DND-41 (cell line): Measurements from ENCODE around the gene GARNL3.

Source experiments
- ATAC-seq: fragments of 200-7000 bp; cut with Tn5 transposase; 3 replicates; pipeline ENCODE4 v1.9.1; 2021; ENCODE audit warnings: low read depth; ENCODE audit not compliant: insufficient read depth
- DNase-seq: peaks from one replicate; pipeline ENCODE4 v3.0.0-alpha.2; 2020
- H2AFZ ChIP-seq: 2 replicates; pipeline ENCODE4 v1.6.0; 2012; ENCODE audit warnings: low read depth, low read length
- H3K27ac ChIP-seq: 2 replicates; pipeline ENCODE4 v1.5.1; 2012; ENCODE audit warnings: low read length, inconsistent platforms
- H3K27me3 ChIP-seq: fragments of 200-600 bp; sonication (generic); 2 replicates; pipeline ENCODE4 v1.6.0; 2012; ENCODE audit warnings: low read length, mild to moderate bottlenecking, inconsistent platforms; ENCODE audit not compliant: insufficient read depth, poor library complexity
- H3K36me3 ChIP-seq: 2 replicates; pipeline ENCODE4 v1.5.1; 2012; ENCODE audit warnings: low read length, inconsistent platforms; ENCODE audit not compliant: insufficient read depth
- H3K4me1 ChIP-seq: 2 replicates; pipeline ENCODE4 v1.5.1; 2012; ENCODE audit warnings: mild to moderate bottlenecking, low read length; ENCODE audit not compliant: insufficient read depth
- H3K4me2 ChIP-seq: 2 replicates; pipeline ENCODE4 v1.6.0; 2012; ENCODE audit warnings: mild to moderate bottlenecking, moderate library complexity, low read length, inconsistent platforms; ENCODE audit not compliant: insufficient read depth
- H3K4me3 ChIP-seq, 2 experiments: fragments of 200-600 bp in 1 of 2; shearing (Covaris generic) in 1 of 2; 2 replicates each; pipeline ENCODE4 v1.5.1; 2012 to 2016; ENCODE audit warnings: inconsistent platforms in 2 of 2, low read length in 2 of 2, mild to moderate bottlenecking in 2 of 2, low read depth in 1 of 2, moderate library complexity in 1 of 2
- H3K79me2 ChIP-seq: 2 replicates; pipeline ENCODE4 v1.6.0; 2012; ENCODE audit warnings: low read length, inconsistent platforms; ENCODE audit not compliant: insufficient read depth
- H3K9ac ChIP-seq: 2 replicates; pipeline ENCODE4 v1.6.0; 2012; ENCODE audit warnings: low read depth, mild to moderate bottlenecking, inconsistent platforms, low read length, moderate library complexity
- H3K9me3 ChIP-seq: 2 replicates; pipeline ENCODE4 v1.5.1; 2012; ENCODE audit warnings: low read length, moderate library complexity, mild to moderate bottlenecking, inconsistent platforms; ENCODE audit not compliant: insufficient read depth, severe bottlenecking
- H4K20me1 ChIP-seq: 2 replicates; pipeline ENCODE4 v1.6.0; 2012; ENCODE audit warnings: low read length; ENCODE audit not compliant: insufficient read depth
- EZH2 ChIP-seq: IDR thresholded peaks from 3 replicates; pipeline ENCODE4 v1.6.1; 2012; ENCODE audit warnings: borderline replicate concordance, low read depth, mild to moderate bottlenecking, moderate library complexity, low read length, inconsistent platforms; ENCODE audit not compliant: severe bottlenecking
- TF ChIP-seq, protein P1 (sequence below): IDR thresholded peaks from 2 replicates; pipeline ENCODE4 v1.5.1; 2012; ENCODE audit warnings: borderline replicate concordance, low read length, moderate library complexity, mild to moderate bottlenecking; ENCODE audit not compliant: poor library complexity, severe bottlenecking; ENCODE audit errors: extremely low read depth

GARNL3 gene

DNA sequence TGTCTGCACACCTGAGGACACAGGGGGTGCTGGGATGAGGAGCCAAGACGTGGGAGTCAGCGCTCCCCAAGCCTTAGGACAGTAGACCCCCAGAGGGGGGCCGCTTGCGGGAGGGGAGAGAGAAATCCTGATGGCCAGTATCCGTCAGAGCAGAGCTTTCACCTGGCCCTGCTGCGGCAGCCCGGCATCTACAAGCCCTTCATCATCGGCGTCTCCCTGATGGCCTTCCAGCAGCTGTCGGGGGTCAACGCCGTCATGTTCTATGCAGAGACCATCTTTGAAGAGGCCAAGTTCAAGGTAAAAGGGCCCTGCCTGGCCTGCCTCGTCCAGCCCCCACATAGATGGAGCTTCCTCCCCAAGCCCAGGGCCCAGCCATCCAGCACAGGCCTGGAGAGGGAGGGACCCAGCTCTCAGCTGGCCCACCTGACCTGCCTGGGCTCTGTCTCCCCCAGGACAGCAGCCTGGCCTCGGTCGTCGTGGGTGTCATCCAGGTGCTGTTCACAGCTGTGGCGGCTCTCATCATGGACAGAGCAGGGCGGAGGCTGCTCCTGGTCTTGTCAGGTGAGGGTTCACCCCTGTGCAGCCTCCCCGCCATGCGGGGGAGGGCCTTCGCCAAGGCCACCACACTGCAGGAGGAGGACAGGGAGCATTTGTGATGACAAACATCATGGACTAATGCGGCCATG is 139.1 kb downstream of the GARNL3 start:
- Histone ChIP-seq H3K4me1 (no peaks in the 10 kb centered on the region), H3K79me2 (no peaks in the 10 kb centered on the region), H3K9me3 (no peaks in the 10 kb centered on the region), H4K20me1 (peaks cover 76% of the 10 kb centered on the region), H3K4me2 (no peak overlapping the region), H3K36me3 (no peaks in the 10 kb centered on the region), H3K27ac (no peak overlapping the region), H3K4me3 (no peak overlapping the region), H3K27me3 (peaks cover 28% of the 10 kb centered on the region), H3K9ac (no peak overlapping the region), H2AFZ (no peak overlapping the region)
- TF ChIP-seq EZH2: no peak
- TF ChIP-seq, protein P1, sequence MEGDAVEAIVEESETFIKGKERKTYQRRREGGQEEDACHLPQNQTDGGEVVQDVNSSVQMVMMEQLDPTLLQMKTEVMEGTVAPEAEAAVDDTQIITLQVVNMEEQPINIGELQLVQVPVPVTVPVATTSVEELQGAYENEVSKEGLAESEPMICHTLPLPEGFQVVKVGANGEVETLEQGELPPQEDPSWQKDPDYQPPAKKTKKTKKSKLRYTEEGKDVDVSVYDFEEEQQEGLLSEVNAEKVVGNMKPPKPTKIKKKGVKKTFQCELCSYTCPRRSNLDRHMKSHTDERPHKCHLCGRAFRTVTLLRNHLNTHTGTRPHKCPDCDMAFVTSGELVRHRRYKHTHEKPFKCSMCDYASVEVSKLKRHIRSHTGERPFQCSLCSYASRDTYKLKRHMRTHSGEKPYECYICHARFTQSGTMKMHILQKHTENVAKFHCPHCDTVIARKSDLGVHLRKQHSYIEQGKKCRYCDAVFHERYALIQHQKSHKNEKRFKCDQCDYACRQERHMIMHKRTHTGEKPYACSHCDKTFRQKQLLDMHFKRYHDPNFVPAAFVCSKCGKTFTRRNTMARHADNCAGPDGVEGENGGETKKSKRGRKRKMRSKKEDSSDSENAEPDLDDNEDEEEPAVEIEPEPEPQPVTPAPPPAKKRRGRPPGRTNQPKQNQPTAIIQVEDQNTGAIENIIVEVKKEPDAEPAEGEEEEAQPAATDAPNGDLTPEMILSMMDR: no peak
- DNase-seq (no peak), ATAC-seq (no peak)

DNA sequence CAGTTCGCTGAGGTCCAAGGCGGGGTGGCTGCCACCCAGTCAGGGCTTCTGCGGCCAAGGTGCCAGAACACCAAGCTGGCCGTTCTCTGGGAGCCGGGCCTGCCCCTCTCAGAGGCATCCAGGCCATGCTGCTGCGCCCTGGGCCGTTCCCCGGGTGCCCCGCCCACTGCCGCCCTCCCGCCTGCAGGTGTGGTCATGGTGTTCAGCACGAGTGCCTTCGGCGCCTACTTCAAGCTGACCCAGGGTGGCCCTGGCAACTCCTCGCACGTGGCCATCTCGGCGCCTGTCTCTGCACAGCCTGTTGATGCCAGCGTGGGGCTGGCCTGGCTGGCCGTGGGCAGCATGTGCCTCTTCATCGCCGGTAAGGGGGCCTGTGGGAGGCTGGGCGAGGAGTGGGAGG is 140.1 kb downstream of the GARNL3 start:
- Histone ChIP-seq H3K27me3 (peaks cover 28% of the 10 kb centered on the region), H3K9me3 (no peaks in the 10 kb centered on the region), H3K79me2 (no peaks in the 10 kb centered on the region), H3K36me3 (no peaks in the 10 kb centered on the region), H3K4me1 (no peaks in the 10 kb centered on the region), H4K20me1 (peaks cover 71% of the 10 kb centered on the region), H3K4me3 (no peak overlapping the region), H2AFZ (no peak overlapping the region), H3K9ac (no peak overlapping the region), H3K4me2 (no peak overlapping the region), H3K27ac (no peak overlapping the region)
- DNase-seq (no peak), ATAC-seq (no peak)
- TF ChIP-seq, protein P1: no peak
- no peak for TF ChIP-seq EZH2

DNA sequence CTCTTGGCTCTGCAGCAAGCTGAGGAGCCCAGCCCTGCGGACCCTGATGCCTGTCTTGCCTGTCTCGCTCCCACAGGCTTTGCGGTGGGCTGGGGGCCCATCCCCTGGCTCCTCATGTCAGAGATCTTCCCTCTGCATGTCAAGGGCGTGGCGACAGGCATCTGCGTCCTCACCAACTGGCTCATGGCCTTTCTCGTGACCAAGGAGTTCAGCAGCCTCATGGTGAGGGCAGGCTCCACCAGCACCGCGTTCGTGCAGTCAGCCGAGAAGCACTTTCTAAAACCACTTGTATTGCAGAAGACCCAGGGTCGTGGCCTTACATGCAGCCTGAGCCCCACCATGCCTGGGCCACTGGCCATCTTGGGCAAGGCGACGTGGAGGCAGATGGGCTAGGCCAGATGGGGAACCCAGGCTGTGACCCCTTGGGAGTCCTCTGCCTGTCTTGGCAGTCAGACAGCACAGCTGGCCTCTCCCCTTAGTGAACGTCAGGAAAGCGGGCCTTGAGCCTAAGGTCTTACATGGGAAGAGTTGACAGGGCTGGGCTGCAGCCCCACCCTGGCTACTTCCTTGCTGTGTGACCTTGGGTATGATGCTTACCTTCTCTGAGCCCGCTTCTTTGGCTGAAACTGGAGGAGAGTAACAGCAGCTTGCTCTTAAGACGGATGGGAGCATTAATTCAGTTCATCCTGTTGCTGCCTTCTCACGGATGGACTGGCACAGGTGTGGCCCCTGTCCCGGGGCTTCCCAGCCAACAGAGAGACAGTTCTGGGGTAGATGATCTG is 141.0 kb downstream of the GARNL3 start:
- no peak overlapping the region for H3K9ac ChIP-seq

More for the DNA sequence above, 141.0 kb downstream of the GARNL3 start:
- Histone ChIP-seq H3K27ac (no peak overlapping the region), H3K79me2 (no peaks in the 10 kb centered on the region), H3K27me3 (peaks cover 30% of the 10 kb centered on the region), H3K4me1 (no peaks in the 10 kb centered on the region), H3K9me3 (no peaks in the 10 kb centered on the region), H3K36me3 (no peaks in the 10 kb centered on the region), H2AFZ (no peak overlapping the region), H3K4me2 (no peak overlapping the region), H4K20me1 (peaks cover 63% of the 10 kb centered on the region), H3K4me3 (no peak overlapping the region)
- ATAC-seq (no peak), DNase-seq (no peak)
- TF ChIP-seq, protein P1: no peak
- TF ChIP-seq EZH2: no peak
